HepG2 (cell line): ENCODE measurements around the gene ZFR.

ENCODE experiments used
- CTCF ChIP-seq: sonication (generic); formaldehyde crosslinking; IDR thresholded peaks from 2 replicates; pipeline ENCODE4 v1.5.0; 2020; ENCODE audit warnings: mild to moderate bottlenecking, missing genetic modification reagents, moderate library complexity
- FLYWCH1 ChIP-seq: sonication (generic); formaldehyde crosslinking; IDR thresholded peaks from 2 replicates; pipeline ENCODE4 v1.8.1; 2023; ENCODE audit warnings: mild to moderate bottlenecking, missing genetic modification reagents
- FOSL2 ChIP-seq: sonication (generic); formaldehyde crosslinking; IDR thresholded peaks from 2 replicates; pipeline ENCODE4 v1.4.0; 2020; ENCODE audit warnings: missing genetic modification reagents
- PHF8 ChIP-seq: sonication (generic); formaldehyde crosslinking; IDR thresholded peaks from 2 replicates; pipeline ENCODE4 v1.5.0; 2020; ENCODE audit warnings: missing genetic modification reagents
- POLR2AphosphoS2 ChIP-seq: IDR thresholded peaks from 2 replicates; pipeline ENCODE4 v1.6.1; 2011; ENCODE audit warnings: low read depth, low read length, improper control_type of control experiment
- PRDM10 ChIP-seq: sonication (generic); formaldehyde crosslinking; IDR thresholded peaks from 2 replicates; pipeline ENCODE4 v1.4.0; 2020; ENCODE audit warnings: low read depth, missing genetic modification reagents
- TAF1 ChIP-seq: sonication (generic); formaldehyde crosslinking; IDR thresholded peaks from 2 replicates; pipeline ENCODE4 v1.4.0; 2020; ENCODE audit warnings: missing genetic modification reagents
- TEF ChIP-seq: sonication (generic); formaldehyde crosslinking; IDR thresholded peaks from 2 replicates; pipeline ENCODE4 v1.5.0; 2020; ENCODE audit warnings: missing genetic modification reagents
- ZBTB33 ChIP-seq: sonication (generic); formaldehyde crosslinking; IDR thresholded peaks from 2 replicates; pipeline ENCODE4 v1.4.0; 2020; ENCODE audit warnings: missing genetic modification reagents

GRCh38 chr5:32339198-32339597 lies 105.3 kb downstream of the ZFR start:
- TF ChIP-seq PRDM10, result no peak
- no peak for TF ChIP-seq POLR2AphosphoS2
- no peak for TF ChIP-seq CTCF (CRISPR knock-in tag)
- TF ChIP-seq ZBTB33 (CRISPR knock-in tag), result no peak
- TF ChIP-seq FOSL2 (CRISPR knock-in tag), result no peak
- no peak for TF ChIP-seq TAF1
- no peak for TF ChIP-seq FLYWCH1 (CRISPR knock-in tag)
- TF ChIP-seq TEF (CRISPR knock-in tag), result no peak
- TF ChIP-seq PHF8 (CRISPR knock-in tag), result no peak
